UCSD-AML1 (cell line): ENCODE results near the gene IL3.

Experiments
- DNase-seq: peaks from one replicate; lab custom pipeline; 2025; ENCODE audit not compliant: unreplicated experiment; lab: John Stamatoyannopoulos, UW

The IL3 gene

DNA sequence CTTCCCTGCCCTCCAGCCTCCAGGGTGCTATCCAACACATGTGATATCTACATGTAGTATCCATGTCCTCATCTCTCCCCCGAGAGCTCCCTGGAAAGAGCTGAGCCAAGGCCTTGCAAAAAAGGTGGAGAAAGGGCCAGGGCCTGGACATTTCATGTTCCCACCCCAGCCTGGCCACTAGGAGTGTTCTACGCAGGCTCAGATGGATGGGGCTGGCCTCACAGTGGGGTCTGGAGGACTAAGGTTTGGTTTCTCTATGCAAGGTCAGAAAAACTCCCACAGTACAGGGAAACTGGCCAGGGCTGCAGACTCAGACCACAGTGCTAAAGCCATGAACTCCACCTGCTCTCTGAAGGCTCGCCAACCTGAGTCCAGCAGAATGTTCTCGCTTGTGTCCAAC lies 11.6 kb downstream of the IL3 start:
- DNase-seq, result no peak

DNA sequence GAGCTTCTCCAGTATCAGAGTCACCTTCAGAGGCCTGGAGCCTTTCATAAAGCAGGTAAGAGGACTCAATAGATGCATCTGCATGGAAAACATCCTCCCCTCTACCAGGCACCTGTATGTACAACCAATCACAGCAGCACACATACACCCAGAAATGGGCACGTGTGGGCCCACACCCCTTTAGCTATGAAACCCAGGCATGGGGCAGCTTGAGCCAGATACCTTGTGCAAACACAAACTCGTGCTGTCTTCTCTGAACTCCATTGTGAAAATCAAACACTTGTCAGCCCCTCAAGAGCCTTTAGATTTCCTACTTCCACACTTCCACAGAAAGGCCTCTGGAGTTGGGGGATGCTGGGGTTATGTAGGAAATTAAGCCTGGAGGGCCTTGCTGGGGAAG lies 12.1 kb downstream of the IL3 start:
- no peak for DNase-seq

DNA sequence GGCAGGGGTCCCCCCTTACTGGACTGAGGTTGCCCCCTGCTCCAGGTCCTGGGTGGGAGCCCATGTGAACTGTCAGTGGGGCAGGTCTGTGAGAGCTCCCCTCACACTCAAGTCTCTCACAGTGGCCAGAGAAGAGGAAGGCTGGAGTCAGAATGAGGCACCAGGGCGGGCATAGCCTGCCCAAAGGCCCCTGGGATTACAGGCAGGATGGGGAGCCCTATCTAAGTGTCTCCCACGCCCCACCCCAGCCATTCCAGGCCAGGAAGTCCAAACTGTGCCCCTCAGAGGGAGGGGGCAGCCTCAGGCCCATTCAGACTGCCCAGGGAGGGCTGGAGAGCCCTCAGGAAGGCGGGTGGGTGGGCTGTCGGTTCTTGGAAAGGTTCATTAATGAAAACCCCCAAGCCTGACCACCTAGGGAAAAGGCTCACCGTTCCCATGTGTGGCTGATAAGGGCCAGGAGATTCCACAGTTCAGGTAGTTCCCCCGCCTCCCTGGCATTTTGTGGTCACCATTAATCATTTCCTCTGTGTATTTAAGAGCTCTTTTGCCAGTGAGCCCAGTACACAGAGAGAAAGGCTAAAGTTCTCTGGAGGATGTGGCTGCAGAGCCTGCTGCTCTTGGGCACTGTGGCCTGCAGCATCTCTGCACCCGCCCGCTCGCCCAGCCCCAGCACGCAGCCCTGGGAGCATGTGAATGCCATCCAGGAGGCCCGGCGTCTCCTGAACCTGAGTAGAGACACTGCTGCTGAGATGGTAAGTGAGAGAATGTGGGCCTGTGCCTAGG lies 13.0 kb downstream of the IL3 start, which contains the start of gene CSF2:
CSF2 (plus strand) TSS at position 559 of the 783 bp plus-strand sequence; CDS start at position 594, 35 bp downstream.
- DNase-seq, result no peak

GRCh38 chr5:132074091-132074771 lies 13.8 kb downstream of the IL3 start:
- no peak for DNase-seq

DNA sequence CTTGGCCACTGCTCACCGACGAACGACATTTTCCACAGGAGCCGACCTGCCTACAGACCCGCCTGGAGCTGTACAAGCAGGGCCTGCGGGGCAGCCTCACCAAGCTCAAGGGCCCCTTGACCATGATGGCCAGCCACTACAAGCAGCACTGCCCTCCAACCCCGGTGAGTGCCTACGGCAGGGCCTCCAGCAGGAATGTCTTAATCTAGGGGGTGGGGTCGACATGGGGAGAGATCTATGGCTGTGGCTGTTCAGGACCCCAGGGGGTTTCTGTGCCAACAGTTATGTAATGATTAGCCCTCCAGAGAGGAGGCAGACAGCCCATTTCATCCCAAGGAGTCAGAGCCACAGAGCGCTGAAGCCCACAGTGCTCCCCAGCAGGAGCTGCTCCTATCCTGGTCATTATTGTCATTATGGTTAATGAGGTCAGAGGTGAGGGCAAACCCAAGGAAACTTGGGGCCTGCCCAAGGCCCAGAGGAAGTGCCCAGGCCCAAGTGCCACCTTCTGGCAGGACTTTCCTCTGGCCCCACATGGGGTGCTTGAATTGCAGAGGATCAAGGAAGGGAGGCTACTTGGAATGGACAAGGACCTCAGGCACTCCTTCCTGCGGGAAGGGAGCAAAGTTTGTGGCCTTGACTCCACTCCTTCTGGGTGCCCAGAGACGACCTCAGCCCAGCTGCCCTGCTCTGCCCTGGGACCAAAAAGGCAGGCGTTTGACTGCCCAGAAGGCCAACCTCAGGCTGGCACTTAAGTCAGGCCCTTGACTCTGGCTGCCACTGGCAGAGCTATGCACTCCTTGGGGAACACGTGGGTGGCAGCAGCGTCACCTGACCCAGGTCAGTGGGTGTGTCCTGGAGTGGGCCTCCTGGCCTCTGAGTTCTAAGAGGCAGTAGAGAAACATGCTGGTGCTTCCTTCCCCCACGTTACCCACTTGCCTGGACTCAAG lies 14.6 kb downstream of the IL3 start:
- no peak for DNase-seq

DNA sequence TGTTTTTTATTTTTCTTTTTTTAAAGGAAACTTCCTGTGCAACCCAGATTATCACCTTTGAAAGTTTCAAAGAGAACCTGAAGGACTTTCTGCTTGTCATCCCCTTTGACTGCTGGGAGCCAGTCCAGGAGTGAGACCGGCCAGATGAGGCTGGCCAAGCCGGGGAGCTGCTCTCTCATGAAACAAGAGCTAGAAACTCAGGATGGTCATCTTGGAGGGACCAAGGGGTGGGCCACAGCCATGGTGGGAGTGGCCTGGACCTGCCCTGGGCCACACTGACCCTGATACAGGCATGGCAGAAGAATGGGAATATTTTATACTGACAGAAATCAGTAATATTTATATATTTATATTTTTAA lies 15.2 kb downstream of the IL3 start:
- DNase-seq, result no peak

- no peak for DNase-seq
These were observed 15.9 kb downstream of the IL3 start for GRCh38 chr5:132076202-132076830.

- no peak for DNase-seq
These were observed 16.5 kb downstream of the IL3 start for GRCh38 chr5:132076983-132077382.

DNA sequence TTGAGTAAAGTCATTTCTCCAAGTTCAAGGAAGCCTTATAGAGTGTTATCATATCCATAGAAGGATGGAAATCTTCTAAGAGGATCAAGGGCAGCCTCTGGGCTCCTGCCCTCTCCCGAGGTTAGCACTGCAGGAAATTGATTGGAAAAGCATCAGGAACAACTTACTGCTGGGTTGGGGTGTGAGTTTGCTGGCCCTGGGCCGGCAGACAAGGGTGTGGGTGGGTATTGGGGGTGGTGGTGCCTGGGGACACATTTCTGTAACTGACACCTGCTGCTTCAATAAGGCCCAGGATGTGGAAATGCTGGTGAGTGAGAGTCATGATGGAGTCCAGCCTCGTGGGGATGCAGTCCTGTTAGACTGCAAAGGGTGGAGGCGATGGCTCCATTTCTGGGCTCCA lies 18.6 kb downstream of the IL3 start:
- no peak for DNase-seq

GRCh38 chr5:132079619-132080018 lies 19.2 kb downstream of the IL3 start:
- no peak for DNase-seq

DNA sequence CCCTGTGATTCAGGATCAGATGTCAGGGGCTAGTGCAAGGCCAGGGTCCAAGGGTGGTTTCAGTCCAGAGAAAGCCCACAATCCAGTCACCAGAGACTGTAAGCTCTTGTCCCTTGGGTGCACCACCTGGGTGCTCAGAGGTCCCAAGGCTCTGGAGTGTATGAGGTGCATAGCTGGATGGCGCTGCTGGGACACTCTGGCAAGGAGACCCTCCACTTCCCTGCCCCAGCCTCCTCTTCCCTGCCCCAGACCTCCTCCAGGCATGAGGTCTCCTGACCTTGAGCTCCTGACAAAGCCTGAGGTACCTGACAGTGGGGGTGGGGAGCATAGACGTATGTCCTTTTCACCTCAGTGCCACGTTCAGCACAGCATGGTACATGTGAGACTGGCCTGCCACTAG lies 20.1 kb downstream of the IL3 start:
- no peak for DNase-seq

DNA sequence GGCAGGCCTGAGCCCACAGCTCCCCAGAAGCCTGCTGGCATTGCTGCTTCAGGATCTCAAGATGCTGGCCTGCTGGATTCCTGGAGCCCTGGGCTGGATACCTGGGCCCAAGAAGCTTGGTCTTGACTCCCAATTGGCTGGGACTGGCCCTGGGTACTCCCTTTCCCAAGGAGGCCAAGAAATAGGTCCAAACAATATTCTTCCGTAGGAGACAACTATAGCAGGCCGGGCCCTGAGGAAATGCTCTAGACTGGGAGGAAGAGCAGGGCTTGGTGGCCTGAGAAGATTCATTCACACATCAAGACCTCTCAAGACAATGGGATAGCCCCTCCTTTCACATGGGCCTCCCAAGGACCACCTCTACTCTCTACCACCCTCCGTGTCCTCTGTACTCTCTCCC lies 21.0 kb downstream of the IL3 start:
- no peak for DNase-seq

DNA sequence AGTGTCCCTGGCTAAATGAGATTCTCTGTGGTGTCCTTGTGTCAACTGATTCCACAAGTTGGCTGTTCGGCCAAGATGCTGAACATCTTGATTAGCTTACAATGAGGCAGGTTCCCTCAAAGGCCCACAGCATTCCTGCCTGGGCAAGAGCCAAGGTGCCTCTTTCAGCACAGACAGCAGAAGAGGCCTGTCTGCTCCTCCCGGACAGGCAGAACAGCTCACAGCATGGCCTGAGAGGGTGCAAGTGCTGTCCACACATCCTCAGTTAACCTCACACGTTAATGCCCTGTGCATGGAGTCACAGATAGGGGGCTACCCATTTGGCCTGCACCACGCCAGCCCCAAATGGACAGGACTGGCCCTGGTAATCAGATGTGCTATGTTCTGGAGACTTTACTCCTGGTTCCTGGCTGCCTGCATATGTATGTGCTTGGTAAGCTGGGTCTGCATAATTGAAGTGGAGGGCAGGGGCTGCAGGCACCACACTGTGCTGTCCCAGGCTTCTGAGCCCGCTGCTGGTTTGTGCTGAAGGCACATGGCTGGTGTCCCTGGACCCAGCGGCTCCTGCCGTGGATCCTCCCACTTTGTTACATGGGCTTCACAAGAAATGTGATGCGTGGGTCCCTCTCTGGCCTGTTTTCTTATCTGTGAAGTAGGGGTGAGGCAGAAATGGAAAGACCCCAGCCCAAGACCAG lies 22.0 kb downstream of the IL3 start:
- no peak for DNase-seq

DNA sequence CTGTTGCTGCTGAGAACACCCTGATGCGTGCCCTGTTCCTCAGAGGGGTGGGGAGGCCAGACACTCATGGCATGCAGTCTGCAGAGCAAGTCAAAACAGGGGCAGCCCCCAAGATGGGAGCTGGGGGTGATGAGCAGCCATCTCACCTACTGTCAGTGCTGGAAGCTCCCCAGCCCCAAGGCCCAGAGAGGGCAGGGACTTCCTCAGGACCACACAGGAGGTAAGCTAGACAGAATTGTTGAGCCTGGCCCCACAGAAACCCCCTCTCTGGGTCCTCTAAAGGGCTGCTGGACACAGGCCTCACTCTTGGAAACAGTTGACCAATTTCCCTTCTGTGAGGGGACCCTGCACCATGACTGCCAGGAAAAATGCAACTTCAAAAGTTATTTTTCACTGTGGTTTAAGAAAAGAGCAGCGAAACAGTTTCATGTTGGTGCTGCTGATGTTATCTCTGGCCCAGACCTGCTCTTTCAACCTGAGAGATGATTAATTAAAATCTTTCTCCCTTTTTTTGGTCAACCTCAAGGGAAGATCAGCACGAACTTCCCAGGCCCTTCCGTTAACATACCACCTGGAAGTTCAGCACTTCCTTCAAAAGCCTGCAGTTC lies 22.7 kb downstream of the IL3 start:
- DNase-seq, result no peak

DNA sequence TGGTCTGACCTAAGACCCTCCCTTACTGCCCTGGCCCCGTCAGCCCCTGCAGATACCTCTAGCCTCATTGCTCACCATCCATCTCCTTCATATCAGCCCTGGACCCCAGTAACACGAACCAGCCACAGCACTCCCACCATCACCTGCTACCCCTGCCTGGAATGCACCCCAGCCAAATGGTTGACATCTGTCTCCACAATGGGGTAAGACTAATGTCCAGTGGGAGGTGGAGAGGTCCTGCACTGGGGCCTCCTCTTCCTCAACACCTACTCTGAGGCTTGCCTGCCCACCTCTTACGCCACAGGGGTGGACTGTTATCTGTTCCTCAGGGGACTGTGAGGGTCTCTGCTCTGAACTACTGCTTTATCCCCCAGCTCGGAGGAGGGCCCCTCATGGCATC lies 25.2 kb downstream of the IL3 start:
- no peak for DNase-seq

DNA sequence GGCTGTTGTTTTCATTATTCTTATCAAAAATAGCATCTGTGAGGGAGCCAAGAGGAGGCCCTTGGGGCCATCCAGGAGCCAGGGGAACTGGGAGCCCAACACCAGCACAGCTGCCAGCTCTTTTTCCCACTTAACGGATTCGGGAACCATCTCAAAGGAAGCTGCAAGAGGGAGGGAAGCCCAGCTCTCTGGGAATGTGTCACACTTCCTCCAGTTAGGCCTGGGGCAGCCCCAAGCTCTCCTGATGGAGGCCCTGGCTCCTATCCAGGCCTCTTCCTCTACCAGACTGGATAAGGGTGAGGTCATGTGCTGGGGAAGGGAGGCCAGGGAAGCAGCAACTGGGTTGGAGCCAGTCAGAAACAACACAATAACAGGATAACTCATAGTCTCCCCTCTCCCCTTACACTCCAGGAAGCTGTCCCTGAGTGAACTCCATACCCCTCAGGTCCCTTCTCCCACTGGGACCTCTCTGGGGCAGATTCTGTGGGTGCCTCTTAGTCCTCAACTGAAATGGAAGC lies 25.9 kb downstream of the IL3 start:
- peak; percentile 42 for DNase-seq

- DNase-seq, result no peak
These were observed 26.7 kb downstream of the IL3 start for GRCh38 chr5:132087176-132087575.

- DNase-seq, result no peak
These were observed 27.2 kb downstream of the IL3 start for GRCh38 chr5:132087661-132088060.

DNA sequence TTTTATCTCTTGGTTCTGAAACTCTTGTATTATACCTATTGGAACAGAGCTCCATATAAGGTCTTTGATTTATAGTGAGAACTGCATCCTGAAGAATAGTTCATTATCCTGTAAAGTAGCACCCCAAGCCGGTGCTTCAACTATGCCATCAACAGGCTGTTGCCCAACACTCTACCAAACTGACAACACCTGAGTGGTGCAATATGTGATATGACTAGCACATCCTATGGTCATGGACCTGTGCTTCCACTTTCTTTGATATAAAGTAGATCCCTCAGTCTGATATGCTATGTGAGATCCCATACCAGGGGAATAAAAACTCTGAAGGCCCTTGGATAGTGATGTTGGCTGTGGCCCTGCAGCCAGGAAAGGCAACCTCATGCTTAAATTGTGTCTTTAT lies 28.9 kb downstream of the IL3 start:
- no peak for DNase-seq

- no peak for DNase-seq
These were observed 29.7 kb downstream of the IL3 start for GRCh38 chr5:132090107-132090506.
